GM12873 (cell line): ENCODE results near the gene TTLL9.

Source experiments
- CTCF ChIP-seq: IDR thresholded peaks from 2 replicates; pipeline ENCODE4 v1.5.1; 2012; ENCODE audit warnings: low read depth, mild to moderate bottlenecking, moderate library complexity, low read length, control low read depth; ENCODE audit not compliant: insufficient read depth; ENCODE audit errors: missing control alignments

TTLL9 gene

GRCh38 chr20:31926493-31926892 lies 56.1 kb downstream of the TTLL9 start:
- no peak for TF ChIP-seq CTCF

DNA sequence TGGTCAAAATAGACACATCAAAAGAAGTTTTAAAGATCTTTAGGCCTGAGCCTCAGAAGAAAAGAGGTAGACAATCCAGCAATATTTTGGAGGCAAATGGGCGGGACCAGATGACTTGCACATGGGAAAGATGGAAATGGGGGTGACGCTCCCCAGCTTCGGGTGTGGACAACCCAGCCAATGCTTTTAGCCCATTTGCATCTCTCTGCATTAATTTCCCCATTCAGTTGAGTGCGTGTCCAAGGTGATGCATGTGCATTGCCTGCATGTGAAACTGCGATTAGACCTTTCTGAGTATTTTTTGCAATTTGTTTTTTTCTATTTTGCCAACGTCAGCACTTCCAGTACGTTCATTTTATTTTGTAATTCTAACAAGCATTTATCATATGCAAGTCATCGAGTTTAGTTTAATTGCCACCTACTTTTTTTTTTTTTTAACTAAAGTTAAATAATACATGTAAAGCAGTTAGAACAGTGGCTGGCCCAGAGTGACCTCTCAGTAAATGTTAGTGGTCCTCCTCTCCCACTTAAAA lies 57.3 kb downstream of the TTLL9 start:
- TF ChIP-seq CTCF: no peak

DNA sequence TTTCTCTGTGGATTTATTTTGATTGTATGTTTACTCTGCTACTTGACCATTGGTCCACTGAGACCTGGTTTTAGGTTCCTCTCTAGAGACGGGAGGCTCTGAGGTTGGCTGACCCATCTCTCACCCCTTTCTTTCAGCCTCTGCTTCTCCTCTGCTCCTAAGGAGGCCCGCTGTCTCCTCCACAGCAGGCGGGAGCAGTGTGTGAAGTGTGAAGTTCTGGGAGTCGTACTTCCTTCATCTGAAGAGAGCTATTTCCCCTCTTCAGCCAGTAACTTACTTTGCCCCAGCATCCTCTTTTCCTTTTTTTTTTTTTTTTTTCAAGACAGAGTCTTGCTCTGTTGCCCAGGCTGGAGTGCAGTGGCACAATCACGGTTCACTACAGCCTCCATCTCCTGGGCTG lies 60.3 kb downstream of the TTLL9 start:
- no peak for TF ChIP-seq CTCF

DNA sequence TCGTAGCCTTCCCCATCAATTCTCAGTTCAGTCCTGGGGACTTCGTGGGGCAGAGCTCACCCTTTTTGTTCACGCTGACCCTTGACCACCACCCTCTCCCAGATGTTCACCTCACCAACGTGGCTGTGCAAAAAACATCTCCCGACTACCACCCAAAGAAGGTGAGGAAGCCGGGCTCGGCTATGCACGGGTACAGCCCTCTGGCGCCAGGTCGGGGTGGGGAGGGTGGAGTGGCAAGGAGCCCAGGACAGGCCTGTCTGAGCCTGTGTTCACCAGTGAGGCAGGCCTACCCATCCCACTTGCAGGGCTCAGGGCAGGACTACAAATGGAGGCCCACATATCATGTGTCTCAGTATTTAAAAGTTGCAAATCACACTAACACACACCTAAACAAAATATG lies 63.3 kb downstream of the TTLL9 start:
- TF ChIP-seq CTCF: no peak

- no peak for TF ChIP-seq CTCF
Measured at GRCh38 chr20:31934491-31934890, 64.1 kb downstream of the TTLL9 start.

DNA sequence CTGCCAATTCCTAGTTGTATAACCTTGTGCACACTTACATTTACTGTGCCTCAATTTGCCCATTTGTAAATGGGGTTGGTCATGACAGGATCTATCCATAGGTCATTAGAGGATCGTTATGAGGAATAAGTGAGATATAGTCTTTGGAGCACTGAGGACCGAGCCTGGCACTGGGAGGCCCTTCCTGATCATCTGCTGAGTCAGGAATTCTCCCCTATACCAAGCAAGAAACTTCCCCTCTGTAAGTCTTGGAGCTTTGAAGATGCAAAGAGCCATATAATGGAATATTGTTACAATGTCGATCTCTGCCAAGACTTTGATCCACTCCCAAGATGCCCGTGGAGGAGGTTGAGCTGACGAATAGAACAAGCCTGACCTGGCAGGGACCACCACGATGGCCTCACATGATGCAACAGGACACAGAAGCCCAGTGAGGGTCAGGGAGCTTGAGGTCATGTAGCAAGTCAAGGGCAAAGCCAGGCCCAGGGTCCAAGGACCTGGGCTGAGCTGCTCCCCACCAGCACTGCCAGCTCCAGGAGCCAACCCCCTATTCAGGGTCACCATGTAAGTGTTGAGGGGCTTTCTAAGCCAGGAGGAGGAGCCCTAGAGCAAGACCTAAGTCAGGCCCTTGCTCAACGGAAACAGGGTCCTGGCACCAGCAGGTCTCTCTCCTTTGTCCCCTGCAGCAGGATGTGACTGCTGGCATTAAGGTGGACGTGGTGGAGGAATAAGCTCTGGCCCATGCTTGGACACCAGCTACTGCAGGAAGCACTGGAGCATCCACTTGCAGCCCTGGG lies 64.7 kb downstream of the TTLL9 start:
- peak; percentile 10 for TF ChIP-seq CTCF

DNA sequence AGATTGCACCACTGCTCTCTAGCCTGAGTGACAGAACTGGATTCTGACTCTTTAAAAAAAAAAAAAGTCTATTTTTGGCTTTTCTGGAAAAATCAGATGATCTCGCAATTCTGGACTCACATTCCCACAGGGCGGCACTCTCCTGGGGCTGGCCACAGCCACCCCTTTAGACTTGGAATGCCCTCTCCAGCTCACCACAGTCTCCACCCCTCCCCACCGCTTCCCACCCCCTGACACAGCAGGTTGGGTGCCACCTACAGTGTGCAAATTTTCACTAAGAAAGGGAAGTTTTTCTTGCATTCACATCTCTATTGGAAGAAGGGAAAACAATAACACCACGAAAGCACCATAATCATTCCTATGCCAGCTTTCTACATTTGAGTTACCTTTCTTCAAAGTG lies 66.0 kb downstream of the TTLL9 start:
- TF ChIP-seq CTCF: no peak
